Activated naive CD8-positive, alpha-beta T cell treated with anti-CD3 and anti-CD28 coated beads, Interleukin-2, amount 50 U/mL, for 16 hours (primary cell): Measurements from ENCODE around the gene TSHR.
A peak's percentile ranks its signal among the peaks of the same experiment; 100 is the strongest.
"Not testable (repeated sequence)": the region's sequence is repeated elsewhere in the genome, so short reads cannot be mapped to it uniquely, and the experiment has no call there.

Experiments
- DNase-seq: peaks from one replicate; pipeline ENCODE4 v3.0.0-alpha.2; 2020; ENCODE audit warnings: low read depth, low spot score

The TSHR gene

DNA sequence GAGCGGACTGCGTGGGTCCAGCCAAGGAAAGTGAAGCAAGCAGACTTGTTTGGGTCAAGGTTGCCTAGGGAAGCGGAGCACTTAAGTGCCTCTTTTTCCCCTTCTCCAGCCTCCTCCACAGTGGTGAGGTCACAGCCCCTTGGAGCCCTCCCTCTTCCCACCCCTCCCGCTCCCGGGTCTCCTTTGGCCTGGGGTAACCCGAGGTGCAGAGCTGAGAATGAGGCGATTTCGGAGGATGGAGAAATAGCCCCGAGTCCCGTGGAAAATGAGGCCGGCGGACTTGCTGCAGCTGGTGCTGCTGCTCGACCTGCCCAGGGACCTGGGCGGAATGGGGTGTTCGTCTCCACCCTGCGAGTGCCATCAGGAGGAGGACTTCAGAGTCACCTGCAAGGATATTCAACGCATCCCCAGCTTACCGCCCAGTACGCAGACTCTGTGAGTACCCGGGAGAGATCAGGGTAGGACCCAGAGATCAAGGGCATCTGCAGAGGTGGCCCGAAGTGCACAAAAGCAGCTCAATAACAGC, at the start of gene TSHR:
TSHR (plus strand) TSS at position 206 of the 526 bp plus-strand sequence; CDS start at position 266, 60 bp downstream.
- DNase-seq, result no peak

DNA sequence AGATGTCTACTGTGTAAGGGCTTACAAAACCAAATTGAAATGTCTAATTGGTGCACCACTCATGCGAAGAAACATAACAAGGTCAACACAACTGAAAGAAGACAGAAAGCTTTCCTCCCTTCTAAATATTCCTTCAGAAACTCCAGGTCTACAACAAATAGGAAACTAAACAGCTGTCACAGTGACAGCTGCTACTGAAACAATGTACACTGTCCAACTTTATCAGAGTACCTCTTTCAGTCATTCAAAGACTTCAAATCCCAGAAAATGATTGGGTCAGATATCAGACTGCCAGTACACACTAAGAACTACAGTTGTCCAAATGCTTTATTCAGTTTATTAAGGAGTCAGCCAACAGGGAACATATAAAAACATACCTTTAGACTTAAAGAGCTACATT, 49.1 kb upstream of the TSHR start:
- DNase-seq, result no peak

- DNase-seq, result no peak
These were observed 48.5 kb upstream of the TSHR start for GRCh38 chr14:80906946-80907345.

- DNase-seq, result not testable (repeated sequence)
These were observed 43.4 kb upstream of the TSHR start for GRCh38 chr14:80912013-80912412.

DNA sequence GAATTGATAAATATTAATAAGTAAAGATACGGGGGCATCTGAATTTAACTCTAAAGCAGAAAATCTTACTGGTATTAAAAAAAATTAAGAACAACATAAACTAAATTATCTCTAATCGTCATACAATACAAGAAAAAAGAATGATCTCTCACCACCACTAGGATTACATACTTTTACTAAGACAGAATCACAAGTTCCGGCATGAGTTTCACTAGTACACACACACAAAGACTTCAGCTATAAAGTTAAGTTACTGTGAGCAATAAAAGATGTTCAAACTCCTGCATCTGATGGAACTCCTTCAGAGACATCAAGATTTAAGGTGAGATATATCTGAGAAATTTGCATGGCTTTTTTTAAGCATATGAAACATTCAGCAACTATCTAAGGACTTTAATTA, 35.8 kb upstream of the TSHR start:
- no peak for DNase-seq

DNA sequence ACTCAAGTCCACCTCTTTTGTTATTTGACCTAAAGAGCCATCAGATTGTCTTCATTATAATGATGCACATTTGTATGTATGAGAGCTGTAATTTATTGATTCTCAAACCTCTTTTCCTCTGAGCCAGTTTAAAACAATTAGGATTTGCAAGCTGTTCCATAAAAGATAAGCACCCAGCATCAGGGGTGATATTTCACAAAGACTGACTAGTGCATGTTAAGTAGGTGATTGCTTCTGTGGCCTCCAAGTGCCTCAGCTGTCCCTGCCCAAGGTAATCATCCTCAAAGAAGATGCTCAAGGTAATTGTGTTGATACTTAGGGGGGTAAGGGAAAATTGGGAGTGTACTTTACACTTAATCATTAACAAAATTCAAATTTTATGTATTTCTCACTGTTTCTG, 32.1 kb upstream of the TSHR start:
- DNase-seq, result no peak

- no peak for DNase-seq
These were observed 30.9 kb upstream of the TSHR start for GRCh38 chr14:80924365-80925103.

DNA sequence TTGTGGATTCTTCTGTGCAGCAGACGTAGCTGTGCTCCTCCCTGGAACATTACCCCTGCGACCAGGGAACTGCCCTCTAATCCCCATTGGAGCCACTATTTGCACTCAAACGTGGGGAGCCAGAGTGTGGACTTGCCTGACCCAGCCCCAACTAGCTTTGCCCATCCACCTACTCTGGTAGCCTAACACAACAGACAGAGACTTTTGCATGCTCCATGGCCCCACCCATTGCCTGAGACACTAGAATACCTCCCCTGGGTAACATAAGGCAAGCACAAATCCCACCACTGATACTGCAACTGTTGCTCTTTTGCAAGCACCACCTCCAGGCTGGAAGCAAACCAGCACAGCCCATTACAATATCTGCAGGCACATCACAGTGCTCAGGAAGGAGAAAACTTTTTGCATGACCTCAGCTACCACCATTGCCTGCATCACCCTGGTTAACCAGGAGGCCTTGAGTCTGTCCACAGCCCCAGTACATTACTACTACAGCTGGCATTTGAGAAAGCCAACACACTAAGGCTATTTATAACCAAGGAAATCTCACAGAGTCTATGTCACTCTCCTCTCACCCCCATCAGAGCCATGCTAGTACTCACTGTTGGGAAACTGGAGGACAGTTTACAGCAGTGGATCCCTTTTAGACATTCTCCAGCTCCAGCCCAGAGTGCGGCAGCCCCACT, 28.9 kb upstream of the TSHR start:
- no peak for DNase-seq

DNA sequence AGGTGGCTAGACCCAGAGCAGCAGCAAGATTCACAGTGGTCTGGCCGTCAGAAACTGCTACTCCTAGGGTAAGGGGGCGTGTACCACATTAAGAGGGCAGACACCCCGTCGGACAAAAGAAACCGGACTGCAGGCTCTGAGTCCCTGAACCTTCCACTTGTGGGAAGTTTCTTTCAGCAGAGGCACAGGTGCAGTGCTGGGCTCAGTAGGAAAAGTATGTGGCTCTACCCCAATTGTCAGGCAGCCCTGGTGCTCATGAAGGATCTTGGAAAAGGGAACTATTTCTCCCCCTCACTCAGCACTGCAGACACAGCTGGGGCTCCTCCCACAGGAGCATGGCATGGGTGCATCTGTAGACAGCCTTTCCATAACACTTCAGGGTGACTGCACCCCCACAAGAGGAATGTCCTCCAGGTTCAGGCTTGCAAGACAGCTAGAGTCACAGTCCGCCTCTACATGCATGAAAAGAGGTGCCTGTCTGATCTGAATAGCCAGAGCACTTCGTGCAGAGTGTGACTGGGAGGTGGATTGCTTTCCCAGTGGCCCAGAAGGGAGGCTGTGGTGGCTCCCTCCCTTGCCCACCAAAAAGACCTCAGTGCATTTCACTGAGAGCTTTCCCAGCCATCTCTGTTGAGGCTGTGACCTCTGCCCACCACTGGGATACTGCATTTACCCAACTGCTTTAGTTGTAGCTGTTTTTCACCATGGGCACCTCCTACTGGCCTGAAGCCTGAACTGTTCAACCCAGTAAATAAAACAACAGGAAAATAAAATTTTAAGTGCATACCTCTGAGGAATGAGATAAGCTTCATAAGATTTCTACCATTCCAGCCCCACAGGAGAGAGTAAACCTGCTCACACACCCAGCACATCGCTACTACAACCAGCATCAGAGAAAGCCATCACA, 28.1 kb upstream of the TSHR start:
- no peak for DNase-seq

- no peak for DNase-seq
These were observed 25.3 kb upstream of the TSHR start for GRCh38 chr14:80930095-80930494.

DNA sequence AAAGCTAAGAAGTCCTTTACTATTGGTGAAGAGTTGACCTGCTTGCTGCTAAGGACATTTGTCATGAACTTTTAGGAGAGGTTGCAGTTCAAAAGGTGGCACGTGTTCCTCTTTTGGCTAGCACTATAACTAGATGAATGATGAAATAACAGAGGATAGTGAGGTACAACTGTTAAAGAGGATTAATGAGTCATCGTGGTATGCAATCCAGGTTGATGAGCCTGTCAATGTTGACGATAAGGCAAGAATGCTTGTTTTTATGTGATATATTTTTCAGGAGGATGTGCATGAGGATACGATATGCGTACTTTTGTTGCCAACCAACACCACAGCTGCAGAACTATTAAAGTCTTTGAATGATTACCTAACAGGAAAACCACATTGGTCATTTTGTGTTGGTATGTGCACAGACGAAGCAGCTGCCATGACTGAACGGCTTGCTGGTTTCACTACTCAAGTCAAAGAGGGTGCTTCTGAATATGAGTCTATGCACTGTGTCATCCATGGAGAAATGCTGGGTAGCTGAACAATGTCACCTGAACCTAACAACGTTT, 24.5 kb upstream of the TSHR start:
- no peak for DNase-seq

- DNase-seq, result no peak
These were observed 22.1 kb upstream of the TSHR start for GRCh38 chr14:80933282-80933681.

- no peak for DNase-seq
These were observed 21.7 kb upstream of the TSHR start for GRCh38 chr14:80933686-80934085.

- no peak for DNase-seq
These were observed 15.3 kb upstream of the TSHR start for GRCh38 chr14:80940146-80940545.

GRCh38 chr14:80941241-80942185, 13.9 kb upstream of the TSHR start, which contains the start of gene CEP128:
Gene CEP128, minus strand, starts transcription at chr14:80941738.
- peak; percentile 66 for DNase-seq

DNA sequence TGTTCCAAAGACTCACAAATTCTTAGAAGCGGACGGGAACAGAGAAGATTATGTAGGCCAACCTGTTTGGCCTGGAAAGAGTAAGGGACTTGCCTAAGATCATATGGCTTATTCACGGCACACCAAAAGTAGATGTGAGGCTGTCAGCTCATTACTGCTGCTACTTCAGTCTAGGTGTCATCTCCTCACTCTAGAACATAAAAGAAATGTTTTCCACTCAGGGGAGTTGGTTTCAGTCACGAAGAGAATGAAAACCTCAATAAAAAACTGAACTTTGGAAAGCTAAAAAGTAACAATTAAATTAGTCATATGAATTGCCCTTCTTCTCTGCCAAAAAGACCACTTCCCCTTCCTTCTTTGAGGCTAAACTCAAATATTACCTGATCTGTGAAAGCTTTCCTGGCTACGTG, 13.2 kb upstream of the TSHR start:
- no peak for DNase-seq

GRCh38 chr14:80944861-80945617, 10.4 kb upstream of the TSHR start:
- no peak for DNase-seq

- no peak for DNase-seq
These were observed 9.2 kb upstream of the TSHR start for GRCh38 chr14:80946187-80946586.

GRCh38 chr14:80946797-80947196, 8.6 kb upstream of the TSHR start:
- DNase-seq, result no peak

DNA sequence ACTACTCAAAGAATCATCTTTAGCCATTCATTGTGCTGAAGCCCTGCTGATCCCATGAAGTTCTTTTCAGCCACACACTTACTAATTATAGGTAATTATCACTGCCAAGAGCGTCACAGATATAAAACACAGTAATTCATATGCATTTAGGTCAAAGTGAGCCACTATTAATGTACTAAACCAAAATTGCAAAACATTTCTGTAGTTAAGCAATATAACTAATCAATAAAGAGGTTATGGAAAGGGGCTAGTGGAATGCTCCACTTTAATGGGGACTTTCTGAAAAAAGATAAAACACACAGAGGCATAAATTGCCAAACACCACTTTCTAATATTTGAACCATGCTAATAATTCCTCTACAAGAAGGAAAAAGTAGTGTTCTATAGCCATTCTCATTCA, 7.1 kb upstream of the TSHR start:
- DNase-seq, result no peak
